Limb (tissue), 2 donors: ENCODE results near the gene SDK2.

ENCODE experiments used
- DNase-seq, 2 donors: peaks; one replicate each; pipeline ENCODE4 v3.0.0-alpha.2; 2016; ENCODE audit errors: extremely low spot score in 2 of 2

SDK2 gene

GRCh38 chr17:73429440-73430164 is 214.6 kb downstream of the SDK2 start:
- peak; percentile 90 to 93 for DNase-seq

- DNase-seq, result no peak
Measured at GRCh38 chr17:73427198-73427597, 217.0 kb downstream of the SDK2 start.

- DNase-seq, result no peak
Measured at GRCh38 chr17:73424571-73424970, 219.7 kb downstream of the SDK2 start.

GRCh38 chr17:73423806-73424205 is 220.4 kb downstream of the SDK2 start:
- no peak for DNase-seq

GRCh38 chr17:73423159-73423715 is 221.0 kb downstream of the SDK2 start:
- DNase-seq, result no peak

GRCh38 chr17:73422121-73422520 is 222.1 kb downstream of the SDK2 start:
- no peak for DNase-seq

GRCh38 chr17:73420897-73421296 is 223.3 kb downstream of the SDK2 start:
- no peak for DNase-seq

- no peak for DNase-seq
Measured at GRCh38 chr17:73419881-73420280, 224.4 kb downstream of the SDK2 start.

GRCh38 chr17:73419051-73419450 is 225.2 kb downstream of the SDK2 start:
- no peak for DNase-seq

GRCh38 chr17:73415782-73416181 is 228.5 kb downstream of the SDK2 start:
- DNase-seq, result no peak

- DNase-seq, result no peak
Measured at GRCh38 chr17:73414171-73414955, 229.9 kb downstream of the SDK2 start.

- no peak for DNase-seq
Measured at GRCh38 chr17:73412914-73413313, 231.3 kb downstream of the SDK2 start.

- DNase-seq, result no peak
Measured at GRCh38 chr17:73411313-73411747, 232.9 kb downstream of the SDK2 start.

GRCh38 chr17:73410586-73411312 is 233.5 kb downstream of the SDK2 start:
- no peak for DNase-seq

- DNase-seq, result no peak
Measured at GRCh38 chr17:73404246-73404645, 240.0 kb downstream of the SDK2 start.

- DNase-seq, result no peak
Measured at GRCh38 chr17:73402466-73402865, 241.8 kb downstream of the SDK2 start.

- peak; percentile 47 to 69 for DNase-seq
Measured at GRCh38 chr17:73401911-73402310, 242.3 kb downstream of the SDK2 start.

- no peak for DNase-seq
Measured at GRCh38 chr17:73400915-73401545, 243.2 kb downstream of the SDK2 start.

GRCh38 chr17:73399056-73399455 is 245.2 kb downstream of the SDK2 start:
- no peak for DNase-seq

- DNase-seq, result no peak
Measured at GRCh38 chr17:73397856-73398540, 246.2 kb downstream of the SDK2 start.
